Posterior cingulate gyrus (tissue), 11 donors: ENCODE results near the gene CRY2.
"Not testable (repeated sequence)": the region's sequence is repeated elsewhere in the genome, so short reads cannot be mapped to it uniquely, and the experiment has no call there.

Experiments
- DNase-seq, 10 donors: peaks; one replicate each; pipeline versions ENCODE4 v3.0.0 to v3.0.0-alpha.2; 2020 to 2021; ENCODE audit warnings: mixed read lengths in 3 of 10
- intact Hi-C: fragments of 100-400 bp; cut with DNase I; formaldehyde crosslinking; loops from one replicate; pipeline ENCODE4 v1.15.1; 2023

CRY2 gene

GRCh38 chr11:45846974-45847910, at the start of gene CRY2:
Gene CRY2 (plus strand): TSS chr11:45847475. CDS start chr11:45847491, 16 bp downstream.
- peak; percentile 99 to 100 (median 100) for DNase-seq
- intact Hi-C loops = loop anchor here (5.0 to 10.0 kb wide), 2 partner anchors 40 to 48 kb away; partner anchors contain the start of gene SLC35C1

- peak in 1 of 10 donors; percentile 40 for DNase-seq
- intact Hi-C loops = no loop called here
Observed at GRCh38 chr11:45798793-45799441, 48.4 kb upstream of the CRY2 start.

- intact Hi-C loops = no loop called here
- no peak for DNase-seq
Observed at GRCh38 chr11:45799562-45799961, 47.7 kb upstream of the CRY2 start.

- DNase-seq = no peak
- intact Hi-C loops = no loop called here
Observed at GRCh38 chr11:45800261-45800660, 47.0 kb upstream of the CRY2 start.

- DNase-seq = no peak
- intact Hi-C loops = no loop called here
Observed at GRCh38 chr11:45801723-45802315, 45.5 kb upstream of the CRY2 start.

GRCh38 chr11:45802531-45803317, 44.6 kb upstream of the CRY2 start:
- intact Hi-C loops = no loop called here

GRCh38 chr11:45803971-45804760, 43.1 kb upstream of the CRY2 start:
- intact Hi-C loops = no loop called here
- DNase-seq = peak; percentile 34 to 92 (median 58)

More at GRCh38 chr11:45802531-45803317, 44.6 kb upstream of the CRY2 start:
- DNase-seq = peak in 1 of 10 donors; percentile 53

- intact Hi-C loops = loop anchor here (5.0 kb wide), 1 partner anchor 42 kb away; the partner anchor contains the start of gene CRY2
Observed at GRCh38 chr11:45804761-45805304, 42.4 kb upstream of the CRY2 start, which contains the start of gene SLC35C1. Gene SLC35C1 (plus strand): TSS chr11:45805149. CDS start chr11:45805802, 653 bp downstream.

GRCh38 chr11:45805305-45806071, 41.8 kb upstream of the CRY2 start:
- intact Hi-C loops = loop anchor here (5.0 kb wide), 1 partner anchor 42 kb away; the partner anchor contains the start of gene CRY2
- peak in 4 of 10 donors; percentile 16 to 89 (median 52) for DNase-seq

More at GRCh38 chr11:45804761-45805304, 42.4 kb upstream of the CRY2 start, which contains the start of gene SLC35C1:
- peak; percentile 94 to 100 (median 98) for DNase-seq

- DNase-seq = no peak
Observed at GRCh38 chr11:45806072-45806933, 41.0 kb upstream of the CRY2 start.

GRCh38 chr11:45806937-45807791, 40.1 kb upstream of the CRY2 start:
- DNase-seq = peak in 1 of 10 donors; percentile 34
- intact Hi-C loops = loop anchor here (5.0 kb wide), 1 partner anchor 40 kb away; the partner anchor contains the start of gene CRY2

More at GRCh38 chr11:45806072-45806933, 41.0 kb upstream of the CRY2 start:
- intact Hi-C loops = loop anchor here (5.0 kb wide), 1 partner anchor 41 kb away; the partner anchor contains the start of gene CRY2

- intact Hi-C loops = loop anchor here (5.0 kb wide), 1 partner anchor 39 kb away; the partner anchor contains the start of gene CRY2
- DNase-seq = no peak
Observed at GRCh38 chr11:45807792-45808238, 39.5 kb upstream of the CRY2 start.

- not testable (repeated sequence) for DNase-seq
- intact Hi-C loops = loop anchor here (5.0 kb wide), 1 partner anchor 39 kb away; the partner anchor contains the start of gene CRY2
Observed at GRCh38 chr11:45808427-45808826, 38.8 kb upstream of the CRY2 start.

GRCh38 chr11:45809456-45810395, 37.5 kb upstream of the CRY2 start:
- peak in 1 of 10 donors; percentile 46 for DNase-seq
- intact Hi-C loops = loop anchor here (5.0 kb wide), 1 partner anchor 38 kb away; the partner anchor contains the start of gene CRY2
